Mesenchymal stem cell (in vitro differentiated cells and primary cell): ENCODE results near the gene SDF2.

Experiments
- DNase-seq: peaks from one replicate; pipeline ENCODE4 v3.0.0-alpha.2; 2013
- H2AFZ ChIP-seq: one replicate; pipeline ENCODE4 v1.6.1; 2013; ENCODE audit warnings: low read depth, mild to moderate bottlenecking, control low read depth, inconsistent platforms, low read length, moderate library complexity
- H2AK5ac ChIP-seq: 2 replicates; pipeline ENCODE4 v1.6.1; 2013; ENCODE audit warnings: low read length, moderate library complexity, mild to moderate bottlenecking, inconsistent platforms; ENCODE audit not compliant: severe bottlenecking
- H2BK120ac ChIP-seq: one replicate; pipeline ENCODE4 v1.6.1; 2013; ENCODE audit warnings: low read depth, mild to moderate bottlenecking, inconsistent platforms, low read length, moderate library complexity
- H2BK12ac ChIP-seq, 2 experiments: one replicate each; pipeline ENCODE4 v1.6.1; 2013; ENCODE audit warnings: inconsistent platforms in 2 of 2, low read length in 2 of 2, mild to moderate bottlenecking in 2 of 2, moderate library complexity in 2 of 2, control low read depth in 1 of 2
- H2BK15ac ChIP-seq: one replicate; pipeline ENCODE4 v1.6.1; 2013; ENCODE audit warnings: mild to moderate bottlenecking, low read depth, inconsistent platforms; ENCODE audit not compliant: poor library complexity, severe bottlenecking
- H2BK5ac ChIP-seq: 2 replicates; pipeline ENCODE4 v1.6.1; 2013; ENCODE audit warnings: low read depth, mild to moderate bottlenecking, low read length, control low read depth, inconsistent platforms; ENCODE audit not compliant: poor library complexity, severe bottlenecking
- H3K14ac ChIP-seq, 2 experiments: one replicate each; pipeline ENCODE4 v1.6.1; 2013; ENCODE audit warnings: inconsistent platforms in 2 of 2, low read length in 2 of 2, control low read depth in 1 of 2, mild to moderate bottlenecking in 1 of 2, moderate library complexity in 1 of 2
- H3K18ac ChIP-seq, 2 experiments: one replicate each; pipeline ENCODE4 v1.6.1; 2013; ENCODE audit warnings: inconsistent platforms in 2 of 2, low read length in 2 of 2, control low read depth in 1 of 2, low read depth in 1 of 2, mild to moderate bottlenecking in 1 of 2
- H3K23ac ChIP-seq, 2 experiments: one replicate each; pipeline ENCODE4 v1.6.1; 2013; ENCODE audit warnings: inconsistent platforms in 2 of 2, low read length in 2 of 2, mild to moderate bottlenecking in 2 of 2, moderate library complexity in 2 of 2, control low read depth in 1 of 2
- H3K27ac ChIP-seq: 2 replicates; pipeline ENCODE4 v1.5.1; 2013; ENCODE audit warnings: mild to moderate bottlenecking, moderate library complexity, low read length, control low read depth, inconsistent platforms; ENCODE audit not compliant: poor library complexity, severe bottlenecking
- H3K27me3 ChIP-seq, 2 experiments: 2 replicates each; pipeline versions ENCODE4 v1.6.1 to v1.7.0; 2013; ENCODE audit warnings: low read length in 2 of 2, mild to moderate bottlenecking in 2 of 2, moderate library complexity in 2 of 2, control low read depth in 1 of 2, inconsistent platforms in 1 of 2; ENCODE audit not compliant: control insufficient read depth in 1 of 2, insufficient read depth in 1 of 2
- H3K36me3 ChIP-seq, 2 experiments: 2 replicates each; pipeline versions ENCODE4 v1.6.1 to v1.7.0; 2013; ENCODE audit warnings: low read length in 2 of 2, control low read depth in 1 of 2, inconsistent platforms in 1 of 2, low read depth in 1 of 2, mild to moderate bottlenecking in 1 of 2; ENCODE audit not compliant: insufficient read depth in 2 of 2, control insufficient read depth in 1 of 2
- H3K4ac ChIP-seq, 2 experiments: one replicate each; pipeline ENCODE4 v1.6.1; 2013; ENCODE audit warnings: inconsistent platforms in 2 of 2, low read length in 2 of 2, mild to moderate bottlenecking in 2 of 2, moderate library complexity in 2 of 2, control low read depth in 1 of 2, low read depth in 1 of 2
- H3K4me1 ChIP-seq: 2 replicates; pipeline ENCODE4 v1.6.1; 2013; ENCODE audit warnings: low read depth, low read length, control low read depth; ENCODE audit not compliant: control insufficient read depth, insufficient read depth
- H3K4me2 ChIP-seq: 2 replicates; pipeline ENCODE4 v1.6.1; 2013; ENCODE audit warnings: low read length, mild to moderate bottlenecking, inconsistent platforms; ENCODE audit not compliant: poor library complexity, severe bottlenecking
- H3K4me3 ChIP-seq, 2 experiments: 2 replicates each; pipeline versions ENCODE4 v1.5.1 to v1.7.0; 2013; ENCODE audit warnings: low read length in 2 of 2, mild to moderate bottlenecking in 2 of 2, control low read depth in 1 of 2, low read depth in 1 of 2; ENCODE audit not compliant: insufficient read depth in 1 of 2
- H3K79me1 ChIP-seq: replicated peaks from 2 replicates; pipeline ENCODE4 v1.6.1; 2013; ENCODE audit warnings: mild to moderate bottlenecking, control low read depth, low read length, inconsistent platforms; ENCODE audit not compliant: poor library complexity, severe bottlenecking
- H3K9ac ChIP-seq: 2 replicates; pipeline ENCODE4 v1.7.0; 2013; ENCODE audit warnings: mild to moderate bottlenecking, low read length, moderate library complexity
- H3K9me3 ChIP-seq: 2 replicates; pipeline ENCODE4 v1.7.0; 2013; ENCODE audit warnings: mild to moderate bottlenecking, low read length; ENCODE audit not compliant: control insufficient read depth
- H4K8ac ChIP-seq: one replicate; pipeline ENCODE4 v1.6.1; 2013; ENCODE audit warnings: inconsistent platforms, mild to moderate bottlenecking, low read length, moderate library complexity
- H4K91ac ChIP-seq: one replicate; pipeline ENCODE4 v1.6.1; 2013; ENCODE audit warnings: mild to moderate bottlenecking, low read length, inconsistent platforms
- WGBS: methylation state at CpG from one replicate; pipeline ENCODE4 v1.1.7; 2013; ENCODE audit warnings: mixed read lengths; 5-methylcytosine and 5-hydroxymethylcytosine counted together

The SDF2 gene

DNA sequence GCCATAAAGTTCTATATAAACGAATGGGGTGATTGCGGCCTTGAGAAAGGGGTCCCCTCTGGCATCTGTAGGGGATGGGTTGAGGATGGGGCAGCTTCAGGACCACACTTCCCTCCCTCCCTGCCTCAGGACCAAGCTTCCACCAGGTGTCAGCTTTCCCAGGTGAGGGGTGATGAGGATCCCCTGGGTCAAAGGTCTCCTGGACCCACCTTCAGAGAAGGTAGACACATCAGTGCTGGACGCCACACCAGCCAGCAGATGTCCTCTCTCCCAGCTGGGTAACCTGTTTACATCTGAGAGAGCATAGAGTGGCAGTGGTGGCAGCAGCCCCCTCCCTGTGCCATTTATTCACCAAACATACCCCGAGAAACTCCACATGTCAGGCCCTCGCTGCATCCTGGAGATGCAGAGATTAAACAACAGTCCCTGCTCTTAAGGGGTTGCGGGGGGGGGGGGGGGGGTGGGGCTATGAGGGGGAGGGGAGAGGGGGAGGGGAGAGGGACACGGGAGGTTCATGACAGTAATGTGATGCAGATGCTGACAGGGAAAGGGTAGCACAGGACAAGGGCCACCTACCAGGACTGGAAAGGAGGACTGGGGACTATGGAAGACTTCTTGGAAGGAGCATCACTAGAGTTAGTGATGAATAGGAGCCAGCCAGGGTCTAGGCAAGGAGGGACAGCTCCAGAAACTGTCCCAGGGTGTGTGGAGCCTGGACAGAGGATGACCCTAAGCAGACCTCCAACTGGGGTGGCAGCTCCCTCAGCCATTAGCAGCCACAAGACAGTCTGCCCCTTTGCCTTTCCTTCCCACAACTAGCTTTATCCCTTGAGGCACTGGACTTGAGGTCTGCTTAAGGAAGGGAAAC, 45.0 kb upstream of the SDF2 start:
- no peak overlapping the region for H3K4ac ChIP-seq
- no peak for DNase-seq
- no peak overlapping the region for H3K14ac ChIP-seq
- peaks cover 11% of the 10 kb centered on the region for H3K4me1 ChIP-seq
- no peak overlapping the region for H2AFZ ChIP-seq
- no peak overlapping the region for H4K8ac ChIP-seq
- H2BK5ac ChIP-seq = no peak overlapping the region
- H3K36me3 ChIP-seq = peaks cover 48 to 51% of the 10 kb centered on the region in 2 experiments
- H4K91ac ChIP-seq = no peak overlapping the region
- H3K4me2 ChIP-seq = no peak overlapping the region
- no peak overlapping the region for H2BK120ac ChIP-seq
- H3K23ac ChIP-seq = no peak overlapping the region
- no peaks in the 10 kb centered on the region for H3K27me3 ChIP-seq
- no peaks in the 10 kb centered on the region for H3K9me3 ChIP-seq
- no peak overlapping the region for H3K4me3 ChIP-seq
- no peak overlapping the region for H3K18ac ChIP-seq
- H2BK12ac ChIP-seq = no peak overlapping the region
- peak overlapping the region; percentile 64 for H2BK15ac ChIP-seq
- H3K9ac ChIP-seq = no peak overlapping the region
- no peak overlapping the region for H3K27ac ChIP-seq
- WGBS = no CpG with 5 or more reads among the region's 7 CpGs
- peaks cover 6% of the 10 kb centered on the region for H3K79me1 ChIP-seq
- no peak overlapping the region for H2AK5ac ChIP-seq

DNA sequence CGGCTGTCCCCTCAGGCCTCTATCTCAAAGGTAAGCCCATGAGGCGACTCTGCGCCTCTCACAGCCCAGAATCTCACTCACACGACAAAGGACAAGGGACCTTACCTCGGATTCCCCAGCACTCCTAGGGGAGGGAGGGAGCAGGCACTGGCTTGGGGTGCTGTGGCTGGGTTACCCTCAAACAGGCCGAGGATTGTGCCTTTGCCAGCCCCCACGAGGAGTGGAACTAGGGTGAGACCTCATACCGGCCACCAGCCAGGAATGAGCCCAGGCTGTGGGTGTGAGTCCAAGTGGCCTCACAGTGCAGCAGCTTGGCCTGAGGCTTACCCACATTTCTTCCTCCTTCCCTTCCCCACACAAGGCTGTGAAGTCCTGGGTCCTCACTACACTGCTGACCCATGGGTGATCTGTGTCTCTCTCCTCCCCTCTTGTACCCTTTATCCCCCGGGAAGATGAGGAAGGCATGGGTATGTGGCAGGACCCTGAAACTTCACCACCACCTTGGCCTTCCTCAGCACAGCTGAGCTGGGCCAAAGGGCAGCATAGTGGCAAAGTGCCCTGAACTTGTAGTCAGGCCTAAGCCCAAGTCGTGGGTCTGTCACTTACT, 44.1 kb upstream of the SDF2 start:
- no peaks in the 10 kb centered on the region for H3K27me3 ChIP-seq
- no peak overlapping the region for H4K8ac ChIP-seq
- no peak overlapping the region for H3K27ac ChIP-seq
- H4K91ac ChIP-seq = no peak overlapping the region
- H2BK12ac ChIP-seq = no peak overlapping the region
- WGBS = 97% methylated on average over 8 of the region's 10 CpGs
- H2AK5ac ChIP-seq = no peak overlapping the region
- no peak overlapping the region for H3K9ac ChIP-seq
- peaks cover 57 to 60% of the 10 kb centered on the region in 2 experiments for H3K36me3 ChIP-seq
- peak overlapping the region in 1 of 2 experiments; percentile 73 for H3K4ac ChIP-seq
- no peak overlapping the region for H3K23ac ChIP-seq
- H3K14ac ChIP-seq = no peak overlapping the region
- H3K79me1 ChIP-seq = peaks cover 6% of the 10 kb centered on the region
- H2AFZ ChIP-seq = no peak overlapping the region
- H3K18ac ChIP-seq = no peak overlapping the region
- no peak overlapping the region for H2BK5ac ChIP-seq
- H2BK120ac ChIP-seq = no peak overlapping the region
- no peak overlapping the region for H2BK15ac ChIP-seq
- no peak for DNase-seq
- no peak overlapping the region for H3K4me2 ChIP-seq
- no peaks in the 10 kb centered on the region for H3K9me3 ChIP-seq
- peaks cover 6% of the 10 kb centered on the region for H3K4me1 ChIP-seq
- no peak overlapping the region for H3K4me3 ChIP-seq

- WGBS = 76% methylated on average over 5 of the region's 5 CpGs
These were observed 43.5 kb upstream of the SDF2 start for GRCh38 chr17:28705074-28705659.

DNA sequence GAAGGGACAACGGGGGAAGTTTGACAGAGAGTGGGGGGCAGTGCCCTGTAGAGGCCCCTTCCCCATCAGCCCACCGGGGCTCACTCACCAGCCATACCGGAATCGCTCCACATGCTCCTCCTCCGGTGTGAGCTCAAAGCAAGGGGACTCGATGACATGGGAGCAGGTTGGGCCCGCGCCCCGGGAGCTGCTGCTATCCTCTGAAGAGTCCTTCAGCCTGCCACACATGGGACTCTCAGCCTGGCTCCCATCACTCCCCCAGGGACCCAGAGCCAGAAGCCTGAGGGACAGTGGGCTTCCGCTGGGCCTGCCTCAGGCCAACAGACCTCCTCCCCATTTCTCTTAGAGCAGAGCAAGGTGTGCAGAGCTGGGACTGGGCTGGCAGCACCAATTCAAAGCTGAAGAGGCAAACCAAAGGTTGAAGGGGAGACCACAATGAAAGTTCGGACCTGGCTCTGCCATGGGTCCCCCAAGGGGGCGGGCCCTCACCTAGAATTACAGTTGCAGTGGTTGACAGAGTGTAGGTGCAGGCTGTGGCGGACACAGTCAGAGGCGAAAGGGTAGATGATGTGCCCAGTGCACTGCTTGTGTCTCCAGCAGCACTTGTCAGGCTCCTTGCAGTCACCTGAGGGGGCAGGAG, 42.6 kb upstream of the SDF2 start:
- Histone ChIP-seq H3K79me1 (peaks cover 6% of the 10 kb centered on the region), H2AK5ac (no peak overlapping the region), H3K4me2 (no peak overlapping the region), H3K4me1 (peaks cover 4% of the 10 kb centered on the region), H3K36me3 (peaks cover 71 to 72% of the 10 kb centered on the region in 2 experiments), H3K14ac (no peak overlapping the region), H2BK12ac (no peak overlapping the region), H3K23ac (no peak overlapping the region), H2BK5ac (no peak overlapping the region), H2AFZ (no peak overlapping the region), H2BK15ac (no peak overlapping the region), H3K27ac (no peak overlapping the region), H3K27me3 (no peaks in the 10 kb centered on the region), H3K18ac (no peak overlapping the region), H3K9me3 (no peaks in the 10 kb centered on the region), H2BK120ac (no peak overlapping the region), H3K9ac (no peak overlapping the region), H4K91ac (no peak overlapping the region), H3K4ac (no peak overlapping the region), H4K8ac (no peak overlapping the region), H3K4me3 (no peak overlapping the region)
- WGBS = 94% methylated on average over 13 of the region's 14 CpGs
- no peak for DNase-seq

More at GRCh38 chr17:28705074-28705659, 43.5 kb upstream of the SDF2 start:
- peaks cover 63 to 67% of the 10 kb centered on the region in 2 experiments for H3K36me3 ChIP-seq
- no peak overlapping the region for H2AFZ ChIP-seq
- DNase-seq = no peak
- no peak overlapping the region for H3K9ac ChIP-seq
- H2BK120ac ChIP-seq = no peak overlapping the region
- H2BK15ac ChIP-seq = no peak overlapping the region
- no peak overlapping the region for H2BK5ac ChIP-seq
- no peak overlapping the region for H2AK5ac ChIP-seq
- H3K4me3 ChIP-seq = no peak overlapping the region
- no peak overlapping the region for H3K27ac ChIP-seq
- peaks cover 6% of the 10 kb centered on the region for H3K4me1 ChIP-seq
- no peak overlapping the region for H3K4me2 ChIP-seq
- H3K9me3 ChIP-seq = no peaks in the 10 kb centered on the region
- H3K27me3 ChIP-seq = no peaks in the 10 kb centered on the region
- H4K8ac ChIP-seq = no peak overlapping the region
- H4K91ac ChIP-seq = no peak overlapping the region
- H2BK12ac ChIP-seq = no peak overlapping the region
- no peak overlapping the region for H3K23ac ChIP-seq
- H3K14ac ChIP-seq = no peak overlapping the region
- no peak overlapping the region for H3K18ac ChIP-seq
- H3K4ac ChIP-seq = no peak overlapping the region
- H3K79me1 ChIP-seq = peaks cover 7% of the 10 kb centered on the region
